ENCODE data around the gene HNF1B.

Gene HNF1B

DNA sequence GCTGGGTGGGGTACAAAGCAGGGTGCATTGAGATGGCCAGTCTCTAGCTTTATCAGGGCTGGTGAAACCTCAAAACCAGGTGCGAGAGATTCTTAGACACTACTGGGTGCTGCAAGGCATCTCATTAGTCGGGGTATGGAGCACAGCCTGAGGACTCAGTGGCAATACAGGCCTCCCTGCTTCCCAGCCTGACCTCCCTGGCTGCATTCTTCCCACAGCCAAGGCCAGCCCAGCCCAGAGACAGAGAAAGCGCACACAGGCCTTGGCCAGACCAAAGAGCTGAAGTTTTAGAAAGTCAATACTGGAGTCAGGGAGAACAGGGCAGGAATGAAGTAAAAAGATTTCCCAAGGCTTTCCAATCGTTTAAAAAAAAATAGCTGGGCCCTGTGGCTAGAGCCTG, 12.5 kb downstream of the HNF1B start:
- no peak for DNase-seq

DNA sequence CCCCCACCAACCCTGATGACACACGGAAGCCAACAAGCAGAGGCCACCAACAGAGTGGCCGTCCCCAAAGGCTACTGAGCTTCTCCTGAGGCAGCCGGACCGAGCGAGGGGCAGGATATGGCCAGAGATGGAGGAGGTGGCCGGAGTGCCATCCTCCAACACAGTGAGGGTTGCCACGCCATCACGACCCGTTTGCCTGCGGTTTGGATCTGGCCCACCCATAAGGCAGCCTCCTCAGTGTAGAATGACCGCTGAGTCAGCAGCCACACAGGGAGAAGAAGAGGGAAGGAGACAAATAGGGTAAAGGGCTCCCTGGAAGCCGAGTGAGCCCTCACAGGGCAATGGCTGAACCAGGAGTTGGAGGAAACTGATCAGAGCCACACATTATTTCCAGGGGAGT, 13.8 kb downstream of the HNF1B start:
- DNase-seq, result no peak

DNA sequence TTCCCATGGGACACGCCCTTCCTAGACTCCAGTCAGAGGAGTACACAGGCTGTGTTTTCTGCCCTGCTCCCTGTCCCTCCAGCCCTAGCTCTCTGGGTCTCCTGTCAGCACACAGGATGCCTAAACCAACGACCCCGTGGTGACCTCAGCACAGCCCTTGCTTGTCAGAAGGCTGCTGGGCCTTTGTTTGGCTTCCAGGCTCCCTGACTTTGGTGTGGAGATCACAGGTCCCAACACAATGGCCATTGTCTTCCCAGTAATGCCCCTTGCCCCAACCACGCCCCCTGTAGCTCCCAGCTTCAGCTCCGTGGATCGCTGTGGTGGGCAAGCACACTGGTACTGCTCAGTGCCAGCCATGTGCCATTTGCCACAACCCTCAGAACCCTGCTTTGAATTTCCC, 15.0 kb downstream of the HNF1B start:
- no peak for DNase-seq

DNA sequence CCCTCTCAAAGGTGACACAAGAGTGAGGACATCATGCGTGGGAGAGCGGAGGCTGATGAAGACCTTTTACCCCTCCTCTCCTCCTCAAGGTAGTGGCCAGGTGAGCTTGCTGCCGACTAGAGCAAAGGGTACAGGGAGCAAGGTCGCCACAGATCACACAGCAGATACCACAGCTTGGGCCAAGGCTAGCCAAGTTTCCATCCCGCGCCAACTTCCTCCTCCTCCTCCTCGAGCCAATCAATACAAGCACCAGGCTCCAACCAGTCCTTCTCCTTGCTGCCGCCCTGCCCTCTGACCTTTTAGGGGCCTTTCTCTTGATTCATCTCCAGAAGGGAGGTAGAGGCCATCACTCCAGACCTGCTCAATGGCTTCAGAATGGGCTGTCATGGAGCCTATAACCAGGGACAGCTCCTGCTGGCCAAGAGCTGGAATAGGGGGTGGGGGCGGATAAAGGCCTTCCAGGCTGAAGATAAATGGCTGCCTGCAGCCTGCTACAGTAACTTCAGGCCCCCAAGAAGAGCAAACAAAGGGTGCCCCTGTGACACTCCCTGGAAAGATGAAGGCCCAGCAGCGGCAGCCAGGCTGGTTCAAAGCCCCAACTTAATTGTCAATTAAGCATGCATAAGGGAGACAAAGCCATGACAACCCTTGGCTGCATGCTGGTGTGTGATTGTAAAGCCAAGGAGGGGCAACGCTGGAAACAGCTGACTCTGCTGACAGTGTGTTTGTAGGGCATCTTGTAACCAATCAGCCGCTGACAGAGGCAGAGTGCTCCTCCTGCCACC, 17.8 kb downstream of the HNF1B start:
- no peak for DNase-seq

GRCh38 chr17:37726248-37726647, 18.6 kb downstream of the HNF1B start:
- DNase-seq, result no peak

GRCh38 chr17:37725601-37726146, 19.2 kb downstream of the HNF1B start:
- no peak for DNase-seq

DNA sequence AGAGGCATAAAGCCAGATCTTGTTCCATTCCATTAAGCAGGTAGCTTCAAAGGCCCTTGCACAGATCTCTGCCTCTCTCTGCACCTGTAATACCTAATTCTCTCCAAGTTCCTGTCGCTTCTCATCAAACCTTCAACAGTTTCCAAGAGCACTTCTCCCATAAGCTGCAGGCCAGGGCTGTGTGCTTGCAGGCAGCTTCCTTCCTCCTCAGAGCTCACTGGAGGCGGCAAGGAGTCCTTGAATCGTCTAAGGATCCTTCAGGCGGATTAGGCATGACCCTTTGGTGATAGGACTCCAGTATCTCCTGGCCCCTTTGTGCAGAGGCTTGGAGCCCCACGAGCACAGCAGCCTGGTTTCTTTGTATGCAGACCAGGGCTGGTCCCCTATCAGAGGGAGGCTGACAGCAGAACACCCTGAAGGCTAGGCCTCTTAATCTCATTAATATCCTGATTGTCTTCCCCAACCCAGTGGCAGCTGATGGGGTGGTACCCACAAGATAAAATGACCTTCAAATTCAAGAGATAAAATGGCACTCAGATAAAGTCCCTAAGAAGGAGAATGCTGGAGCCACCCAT, 19.8 kb downstream of the HNF1B start:
- no peak for DNase-seq

DNA sequence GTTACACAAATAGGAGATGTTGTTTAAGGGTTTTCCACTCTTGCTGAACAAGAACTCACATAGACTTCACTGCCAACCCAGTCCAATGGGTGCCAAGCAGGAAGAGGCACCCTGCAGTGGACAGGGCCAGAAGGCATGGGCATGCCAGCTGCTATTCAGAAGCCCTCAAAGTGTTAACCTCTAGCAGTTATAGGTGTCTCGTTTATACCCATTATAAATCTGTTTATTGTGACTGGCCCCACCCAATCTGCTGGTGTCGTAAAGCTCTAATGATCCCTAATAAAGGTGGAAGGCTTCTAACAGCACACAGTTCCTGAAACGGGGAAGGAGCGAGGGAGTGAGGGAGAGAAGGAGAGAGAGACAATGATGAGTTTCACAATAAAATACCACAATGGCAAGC, 23.9 kb downstream of the HNF1B start:
- DNase-seq, result no peak

DNA sequence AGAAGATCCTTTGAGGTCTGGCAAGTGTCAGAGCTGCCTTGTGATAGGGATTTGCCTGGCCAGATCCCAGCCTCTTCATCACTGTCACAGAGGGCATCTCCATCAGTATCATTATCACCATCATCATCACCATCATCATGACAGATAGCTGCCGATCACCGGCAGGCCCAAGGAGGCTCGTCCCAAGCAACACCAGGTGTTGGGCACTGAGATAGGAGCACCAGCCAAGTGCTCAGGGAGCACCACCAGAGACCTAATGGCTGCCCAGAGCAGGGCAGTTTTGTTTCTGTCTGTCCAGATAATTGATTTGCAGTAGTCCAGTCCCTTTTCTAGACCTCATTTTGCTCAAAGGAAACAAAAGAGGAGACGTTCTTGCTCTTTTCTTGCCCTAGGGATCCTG, 25.0 kb downstream of the HNF1B start:
- DNase-seq, result no peak

DNA sequence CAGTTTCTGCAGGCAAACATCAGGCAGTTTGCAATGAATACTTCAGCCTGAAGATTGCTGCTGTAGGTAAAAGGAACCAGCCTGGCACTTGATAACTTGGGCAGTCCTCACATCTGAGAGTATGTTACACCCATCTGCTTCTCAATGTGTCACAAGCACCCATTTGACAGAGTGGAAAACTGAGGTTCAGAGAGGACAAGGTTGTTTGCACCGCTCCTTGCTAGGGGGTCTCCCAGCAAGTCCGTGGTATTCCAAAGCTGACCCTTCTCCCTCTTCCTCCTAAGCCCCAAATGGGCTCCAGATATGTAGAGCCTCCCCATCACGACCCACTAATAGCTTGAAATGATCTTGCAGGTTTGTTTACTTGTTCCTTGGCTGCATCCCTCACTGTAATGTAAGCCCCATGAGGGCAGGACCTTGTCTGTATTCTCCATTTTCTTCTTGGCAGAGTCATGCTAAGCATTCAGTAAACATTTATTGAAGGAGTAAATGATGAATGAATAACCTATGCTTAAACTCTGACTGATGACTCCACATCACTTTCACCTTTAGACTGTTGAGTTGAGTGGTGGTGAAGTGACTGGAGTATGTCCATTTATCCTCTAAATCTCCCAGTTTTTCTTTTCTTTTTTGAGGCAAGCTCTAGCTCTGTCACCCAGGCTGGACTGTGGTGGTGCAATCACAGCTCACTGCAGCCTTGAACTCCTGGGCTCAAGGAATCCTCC, 26.4 kb downstream of the HNF1B start:
- no peak for DNase-seq

GRCh38 chr17:37717627-37718323, 27.1 kb downstream of the HNF1B start:
- no peak for DNase-seq

DNA sequence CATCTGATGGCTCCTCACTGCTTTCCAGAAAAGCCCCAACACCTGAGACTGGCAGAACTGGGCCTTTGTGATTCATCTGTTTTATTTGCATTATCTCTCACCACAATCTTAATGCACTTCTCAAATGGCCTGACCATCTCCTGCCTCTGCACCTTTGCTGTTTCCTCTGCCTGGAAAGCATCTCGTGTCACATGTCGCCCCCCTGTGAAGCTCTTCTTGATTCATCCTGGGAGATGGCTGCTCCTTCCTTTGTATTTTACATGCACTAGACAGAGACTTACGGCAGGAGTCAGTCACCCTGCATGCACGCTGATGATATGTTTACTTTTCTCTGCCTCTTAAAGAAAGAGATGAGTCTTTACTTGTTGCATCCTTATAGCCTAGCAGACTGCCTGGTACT, 30.0 kb downstream of the HNF1B start:
- no peak for DNase-seq

GRCh38 chr17:37713624-37714023, 31.2 kb downstream of the HNF1B start:
- DNase-seq, result no peak

DNA sequence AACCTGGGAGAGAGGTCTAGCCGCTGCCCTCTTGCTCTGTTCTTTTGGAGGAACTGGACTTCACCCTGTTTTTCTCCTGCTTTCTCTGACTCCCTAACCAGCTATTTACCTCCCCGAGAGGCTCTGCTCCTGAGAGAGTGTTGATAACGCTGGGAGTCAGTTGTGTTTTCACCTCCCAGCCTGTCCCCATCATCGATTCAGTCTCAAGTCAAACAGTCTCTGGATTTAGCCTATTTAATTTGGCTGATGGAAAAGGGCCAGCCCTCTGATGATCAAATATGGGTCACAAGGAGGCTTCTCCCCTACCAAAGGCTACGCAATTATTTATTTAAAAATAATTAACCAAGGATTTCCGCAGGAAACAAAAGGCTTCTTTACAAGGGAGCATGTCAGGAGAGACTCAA, 31.8 kb downstream of the HNF1B start:
- DNase-seq, result no peak

DNA sequence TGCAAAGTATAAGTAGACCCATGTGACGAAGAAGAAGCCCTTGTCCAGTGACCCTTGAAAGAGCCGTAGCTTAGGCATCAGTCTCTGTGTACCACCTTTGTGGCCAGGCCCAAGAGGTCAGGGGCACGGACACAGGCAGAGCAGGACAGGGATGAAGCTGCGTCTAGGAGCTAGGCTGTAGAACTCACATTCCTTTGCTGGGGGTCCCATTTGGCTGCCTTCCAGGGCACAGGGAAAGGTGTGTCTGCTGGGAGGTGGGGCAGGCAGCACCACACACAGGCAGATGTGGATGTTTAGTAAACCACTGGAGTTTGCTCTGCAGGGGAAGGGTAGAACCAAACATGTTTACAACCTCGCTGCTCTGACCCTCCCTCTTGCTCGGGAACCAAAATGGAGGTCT, 33.7 kb downstream of the HNF1B start:
- DNase-seq, result no peak

DNA sequence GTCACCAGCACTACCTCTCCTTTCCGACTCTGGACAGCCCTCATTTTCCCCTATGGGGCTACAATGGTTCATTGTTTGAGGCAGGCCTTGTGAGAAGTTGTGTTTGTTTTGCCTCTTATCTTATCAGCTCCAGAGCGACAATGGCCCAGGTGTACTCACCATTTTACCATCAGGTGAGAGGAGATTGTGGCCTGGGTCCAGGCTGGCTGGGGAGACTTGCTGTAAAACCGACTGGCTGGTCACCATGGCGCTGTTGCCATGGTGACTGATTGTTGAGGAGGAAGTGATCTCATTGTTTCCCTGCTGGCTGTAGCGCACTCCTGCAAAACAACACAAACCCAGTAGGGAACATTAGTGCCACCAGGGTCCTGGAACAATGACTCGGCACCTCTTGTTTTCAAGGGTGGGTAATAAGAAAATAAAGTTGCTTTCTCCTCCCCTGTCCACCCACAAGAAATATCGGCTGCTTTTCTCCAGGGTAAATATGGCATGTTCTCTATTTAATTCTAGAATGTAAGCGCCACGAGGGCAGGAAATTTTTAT, 34.4 kb downstream of the HNF1B start:
- DNase-seq, result no peak

DNA sequence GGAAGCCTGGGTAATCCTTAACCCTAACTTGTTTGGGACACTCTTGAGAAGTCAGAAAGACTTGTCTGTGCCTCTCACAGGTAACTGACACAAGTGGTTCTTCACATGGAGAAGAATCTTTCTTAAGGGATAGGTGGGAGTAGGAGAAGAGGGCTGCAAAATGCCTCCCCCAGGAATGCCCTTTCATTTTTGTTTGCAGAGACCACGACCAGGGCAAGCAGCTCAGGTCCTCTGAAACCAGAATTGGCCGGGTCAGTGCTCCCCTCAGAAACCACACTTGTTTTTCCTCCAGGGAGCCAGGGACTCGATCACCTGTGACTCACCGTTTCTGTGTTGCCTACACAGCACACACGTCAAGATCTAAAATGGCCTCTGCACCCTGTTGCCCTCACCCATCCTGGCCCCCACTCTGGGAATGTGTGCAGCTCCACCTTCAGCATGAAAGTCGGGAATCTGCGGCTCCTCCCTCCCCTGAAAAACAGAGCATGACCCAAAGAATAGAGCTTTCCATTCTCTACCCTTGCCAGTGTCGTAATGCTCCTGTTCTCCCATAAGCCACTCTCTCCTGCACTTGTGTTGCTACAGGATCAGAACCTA, 36.1 kb downstream of the HNF1B start:
- DNase-seq, result no peak

GRCh38 chr17:37708008-37708615, 36.7 kb downstream of the HNF1B start:
- no peak for DNase-seq

GRCh38 chr17:37706446-37706845, 38.4 kb downstream of the HNF1B start:
- no peak for DNase-seq

DNA sequence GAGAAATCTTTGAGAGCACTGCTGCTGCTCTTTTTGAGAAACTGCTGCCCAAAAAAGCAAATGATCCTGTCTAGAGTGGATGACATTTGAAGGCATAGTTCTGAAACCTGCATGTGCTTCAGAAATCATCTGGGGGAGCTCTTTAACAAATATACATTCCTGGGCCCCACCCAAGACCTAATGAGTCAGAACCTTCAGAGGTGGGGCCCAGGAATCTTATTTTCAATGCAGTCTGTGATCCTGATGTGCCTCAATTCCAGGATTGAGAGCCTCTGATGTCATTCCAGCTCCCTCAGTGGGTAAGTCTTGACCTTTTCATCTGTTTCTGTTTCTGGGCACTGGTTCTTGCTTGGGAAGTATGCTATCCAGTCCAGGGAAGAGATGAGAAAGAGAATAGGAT, 42.3 kb downstream of the HNF1B start:
- no peak for DNase-seq

- DNase-seq, result no peak
These were observed 43.4 kb downstream of the HNF1B start for GRCh38 chr17:37701496-37701898.

DNA sequence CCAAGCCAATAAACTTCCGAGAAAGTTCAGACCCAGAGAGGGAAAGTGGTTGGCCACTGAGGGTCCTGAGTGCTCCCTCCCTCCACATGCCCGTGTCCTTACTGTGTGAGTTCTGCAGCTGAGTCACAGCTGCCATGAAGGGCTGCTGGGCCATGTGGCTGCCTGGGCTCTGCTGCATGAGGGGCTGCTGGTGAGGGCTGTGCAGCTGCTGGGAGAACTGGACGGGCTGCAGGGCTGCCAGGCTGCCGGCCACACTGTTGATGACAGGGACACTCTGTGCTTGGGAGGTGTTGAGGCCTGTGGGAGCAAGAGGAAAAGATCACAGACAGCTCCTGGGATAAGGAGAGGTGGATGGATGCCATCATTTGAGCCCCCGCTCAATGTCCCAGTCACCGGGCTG, 44.0 kb downstream of the HNF1B start:
- DNase-seq, result no peak
